SK-N-SH (cell line): Measurements from ENCODE around the gene NSF. TPM values are rescaled to one million over a fixed set of nuclear protein-coding genes. Genes with fewer than 3 reads are reported as not detected.

Experiments
- CTCF ChIA-PET: fragments of 300-600, 350-600 bp; formaldehyde crosslinking; extraction: SDS; loops from one replicate; lab custom pipeline; 2021; lab: Yijun Ruan, JAX
- POLR2A ChIA-PET: fragments of 350-600 bp; sonication (Branson Sonifier 250); formaldehyde crosslinking; extraction: SDS; loops from one replicate; lab custom pipeline; 2020; ENCODE audit warnings: antibody characterized with exemption, inconsistent platforms; lab: Yijun Ruan, JAX
- DNase-seq: peaks from one replicate; pipeline ENCODE4 v3.0.0; 2012
- H2AFZ ChIP-seq: fragments of 200-600 bp; sonication (generic); 2 replicates; pipeline ENCODE4 v1.8.1; 2016; ENCODE audit warnings: antibody characterized with exemption, mild to moderate bottlenecking, low read depth
- H3F3A ChIP-seq: fragments of 200-600 bp; sonication (generic); replicated peaks from 2 replicates; pipeline ENCODE3; 2016; ENCODE audit warnings: antibody characterized with exemption, mild to moderate bottlenecking; ENCODE audit not compliant: insufficient read depth
- H3K27ac ChIP-seq, 2 experiments: fragments of 200-500 bp in 1 of 2; fragments of 200-600 bp in 1 of 2; sonication (Bioruptor generic) in 1 of 2; sonication (generic), shearing (Covaris generic) in 1 of 2; 2 replicates each; pipeline versions ENCODE4 v1.5.1 to v1.6.1; 2014 to 2016; ENCODE audit warnings: low read depth in 2 of 2, inconsistent platforms in 1 of 2, low read length in 1 of 2, mild to moderate bottlenecking in 1 of 2, mixed read lengths in 1 of 2
- H3K27me3 ChIP-seq: fragments of 200-600 bp; sonication (generic), shearing (Covaris generic); 2 replicates; pipeline ENCODE4 v1.6.1; 2016; ENCODE audit warnings: mixed run types; ENCODE audit not compliant: insufficient read depth
- H3K36me3 ChIP-seq, 2 experiments: fragments of 200-500 bp in 1 of 2; fragments of 200-600 bp in 1 of 2; sonication (Bioruptor generic) in 1 of 2; sonication (generic) in 1 of 2; replicated peaks in 1 of 2; 2 replicates each; pipeline versions ENCODE3 to v1.5.1; 2014 to 2016; ENCODE audit warnings: low read length in 1 of 2, mild to moderate bottlenecking in 1 of 2; ENCODE audit not compliant: insufficient read depth in 2 of 2, control insufficient read depth in 1 of 2
- H3K4me1 ChIP-seq, 2 experiments: fragments of 200-500 bp in 1 of 2; fragments of 200-600 bp in 1 of 2; sonication (Bioruptor generic) in 1 of 2; sonication (generic), shearing (Covaris generic) in 1 of 2; 2 replicates each; pipeline versions ENCODE4 v1.5.1 to v1.6.1; 2014 to 2016; ENCODE audit warnings: low read depth in 1 of 2, low read length in 1 of 2, mixed run types in 1 of 2; ENCODE audit not compliant: insufficient read depth in 2 of 2, control insufficient read depth in 1 of 2
- H3K4me2 ChIP-seq: fragments of 200-600 bp; sonication (generic), shearing (Covaris generic); 2 replicates; pipeline ENCODE4 v1.6.1; 2017; ENCODE audit warnings: mixed run types
- H3K4me3 ChIP-seq, 2 experiments: fragments of 200-500 bp in 1 of 2; fragments of 200-600 bp in 1 of 2; sonication (Bioruptor generic) in 1 of 2; sonication (generic), shearing (Covaris generic) in 1 of 2; 2 replicates each; pipeline versions ENCODE4 v1.5.1 to v1.8.1; 2014 to 2016; ENCODE audit warnings: low read depth in 2 of 2, inconsistent platforms in 1 of 2, low read length in 1 of 2, mild to moderate bottlenecking in 1 of 2, mixed read lengths in 1 of 2, moderate library complexity in 1 of 2
- H3K79me2 ChIP-seq: fragments of 200-600 bp; sonication (generic); 2 replicates; pipeline ENCODE4 v1.8.1; 2017; ENCODE audit warnings: mild to moderate bottlenecking; ENCODE audit not compliant: insufficient read depth
- H3K9ac ChIP-seq: fragments of 200-600 bp; sonication (generic); 2 replicates; pipeline ENCODE4 v1.6.1; 2017; ENCODE audit warnings: mixed run types
- H3K9me2 ChIP-seq: fragments of 200-600 bp; sonication (generic); 2 replicates; pipeline ENCODE4 v1.6.1; 2017; ENCODE audit warnings: mixed run types
- H3K9me3 ChIP-seq: fragments of 200-600 bp; sonication (generic); 2 replicates; pipeline ENCODE4 v1.6.1; 2017; ENCODE audit warnings: mixed run types, mild to moderate bottlenecking, moderate library complexity
- H4K20me1 ChIP-seq: fragments of 200-600 bp; sonication (generic); 2 replicates; pipeline ENCODE4 v1.6.1; 2017; ENCODE audit warnings: mild to moderate bottlenecking, mixed run types; ENCODE audit not compliant: insufficient read depth
- CHD2 ChIP-seq: fragments of 150-350 bp; IDR thresholded peaks from 2 replicates; pipeline ENCODE4 v1.6.1; 2018; ENCODE audit warnings: low read length; ENCODE audit not compliant: partially characterized antibody
- CTCF ChIP-seq: fragments of 200-600 bp; sonication (generic); IDR thresholded peaks from 2 replicates; pipeline ENCODE4 v1.6.1; 2017; ENCODE audit warnings: antibody characterized with exemption, mild to moderate bottlenecking, moderate library complexity
- ELF1 ChIP-seq: IDR thresholded peaks from 2 replicates; pipeline ENCODE4 v1.4.0; 2012
- EP300 ChIP-seq, 2 experiments: IDR thresholded peaks; 2 replicates each; pipeline versions ENCODE4 v1.4.0 to v1.6.1; 2012; ENCODE audit warnings: borderline replicate concordance in 1 of 2, low read depth in 1 of 2, low read length in 1 of 2
- EZH2phosphoT487 ChIP-seq: fragments of 200-600 bp; sonication (generic); IDR thresholded peaks from 2 replicates; pipeline ENCODE4 v1.6.1; 2017; ENCODE audit warnings: low read depth, mixed run types, mild to moderate bottlenecking, antibody characterized with exemption, moderate library complexity, borderline replicate concordance
- FOSL2 ChIP-seq: IDR thresholded peaks from 2 replicates; pipeline ENCODE4 v1.4.0; 2012; ENCODE audit warnings: low read depth, mild to moderate bottlenecking, moderate library complexity, borderline replicate concordance
- FOXJ3 ChIP-seq: sonication (generic); formaldehyde crosslinking; IDR thresholded peaks from 2 replicates; pipeline ENCODE4 v1.5.1; 2020; ENCODE audit warnings: mild to moderate bottlenecking, missing genetic modification reagents
- JUND ChIP-seq: IDR thresholded peaks from 2 replicates; pipeline ENCODE4 v1.4.0; 2012
- MEF2A ChIP-seq: IDR thresholded peaks from 2 replicates; pipeline ENCODE4 v1.4.0; 2012; ENCODE audit warnings: low read depth, borderline replicate concordance
- MXI1 ChIP-seq: IDR thresholded peaks from 2 replicates; pipeline ENCODE4 v1.6.1; 2012; ENCODE audit warnings: mild to moderate bottlenecking, low read depth, low read length, improper control_type of control experiment
- RCOR1 ChIP-seq: fragments of 150-350 bp; IDR thresholded peaks from 2 replicates; pipeline ENCODE4 v1.6.1; 2017; ENCODE audit warnings: antibody characterized with exemption, low read length
- RXRA ChIP-seq: IDR thresholded peaks from 2 replicates; pipeline ENCODE4 v1.4.0; 2012; ENCODE audit warnings: low read depth, mild to moderate bottlenecking, borderline replicate concordance
- SMC3 ChIP-seq: IDR thresholded peaks from 2 replicates; pipeline ENCODE4 v1.6.1; 2012; ENCODE audit warnings: low read depth, low read length, improper control_type of control experiment
- TEAD4 ChIP-seq: IDR thresholded peaks from 2 replicates; pipeline ENCODE4 v1.4.0; 2012; ENCODE audit warnings: mild to moderate bottlenecking, borderline replicate concordance; ENCODE audit not compliant: insufficient read depth
- YY1 ChIP-seq: IDR thresholded peaks from 2 replicates; pipeline ENCODE4 v1.4.0; 2012; ENCODE audit warnings: low read depth, mild to moderate bottlenecking
- WGBS: methylation state at CpG from one replicate; pipeline ENCODE4 v1.1.6; 2017; ENCODE audit warnings: low lambda C conversion rate; 5-methylcytosine and 5-hydroxymethylcytosine counted together
- polyA plus RNA-seq, 3 experiments: library from polyadenylated mRNA; depleted of rRNA; stranded (reverse); fragments of >200 nt; gene quantifications; 2 replicates each; pipeline ENCODE4 v1.2.3, GENCODE V29; 2012
- TF ChIP-seq, protein P1 (sequence below): IDR thresholded peaks from 2 replicates; pipeline ENCODE4 v1.4.0; 2012; ENCODE audit warnings: low read depth, borderline replicate concordance

The NSF gene
- polyA plus RNA-seq, 1 of the 3 experiments (the other 2 are of a cell fraction) = 31.4 TPM

DNA sequence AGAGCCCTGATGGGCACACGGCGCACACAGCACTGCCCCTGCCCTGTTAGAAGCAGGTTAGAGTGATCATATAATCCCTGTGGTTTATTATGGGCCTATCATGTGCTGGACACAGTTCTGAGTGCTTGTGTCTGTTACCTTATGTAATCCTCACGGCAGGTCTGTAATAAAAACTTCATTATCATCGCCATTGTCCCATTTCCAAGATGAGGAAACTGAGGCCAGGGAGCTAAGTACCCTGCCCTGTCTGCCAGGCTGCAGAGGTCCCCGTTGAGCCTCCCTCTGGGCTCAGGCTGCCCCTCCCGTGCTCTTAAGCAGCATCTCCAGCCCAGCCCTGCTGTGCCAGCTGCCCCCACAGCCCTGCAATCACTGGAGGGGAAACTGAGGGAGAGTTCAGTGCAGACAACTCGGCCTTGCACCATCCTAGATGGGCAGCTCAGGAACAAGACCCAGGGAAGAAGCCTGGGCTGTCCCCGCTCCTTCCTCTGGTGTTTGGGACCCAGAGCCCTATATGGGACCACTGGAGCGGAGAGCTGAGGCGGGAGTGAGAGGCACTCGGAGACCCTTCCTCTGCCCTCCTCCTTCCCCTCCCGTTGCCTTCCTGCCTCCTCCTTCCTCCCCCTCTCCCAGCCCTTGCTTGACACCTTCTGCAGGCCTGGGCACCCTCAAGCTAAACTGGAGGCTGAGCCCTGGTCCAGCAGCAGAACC, 186.0 kb downstream of the NSF start:
- Histone ChIP-seq H3K9ac (no peak overlapping the region), H3K27me3 (no peaks in the 10 kb centered on the region), H3K27ac (no peak overlapping the region), H3K4me3 (no peak overlapping the region), H3K9me3 (no peaks in the 10 kb centered on the region), H3K36me3 (no peaks in the 10 kb centered on the region), H3K79me2 (no peaks in the 10 kb centered on the region), H3K9me2 (no peaks in the 10 kb centered on the region), H4K20me1 (no peaks in the 10 kb centered on the region), H2AFZ (no peak overlapping the region), H3K4me2 (no peak overlapping the region), H3K4me1 (peaks cover 0 to 5% of the 10 kb centered on the region in 2 experiments; a peak in 1 of 4 replicates), H3F3A (peaks cover 4% of the 10 kb centered on the region)
- 80% methylated on average over 11 of the region's 12 CpGs for WGBS
- ChIA-PET CTCF (interaction anchor here (0.8 to 1.5 kb wide), 4 partner anchors 9 to 65 kb away, joined by 3 to 11 read pairs (median 3); no protein-coding TSS in a partner anchor), POLR2A (no interaction called here)
- DNase-seq = peak; percentile 41
- TF ChIP-seq RCOR1 (no peak), ELF1 (no peak)

DNA sequence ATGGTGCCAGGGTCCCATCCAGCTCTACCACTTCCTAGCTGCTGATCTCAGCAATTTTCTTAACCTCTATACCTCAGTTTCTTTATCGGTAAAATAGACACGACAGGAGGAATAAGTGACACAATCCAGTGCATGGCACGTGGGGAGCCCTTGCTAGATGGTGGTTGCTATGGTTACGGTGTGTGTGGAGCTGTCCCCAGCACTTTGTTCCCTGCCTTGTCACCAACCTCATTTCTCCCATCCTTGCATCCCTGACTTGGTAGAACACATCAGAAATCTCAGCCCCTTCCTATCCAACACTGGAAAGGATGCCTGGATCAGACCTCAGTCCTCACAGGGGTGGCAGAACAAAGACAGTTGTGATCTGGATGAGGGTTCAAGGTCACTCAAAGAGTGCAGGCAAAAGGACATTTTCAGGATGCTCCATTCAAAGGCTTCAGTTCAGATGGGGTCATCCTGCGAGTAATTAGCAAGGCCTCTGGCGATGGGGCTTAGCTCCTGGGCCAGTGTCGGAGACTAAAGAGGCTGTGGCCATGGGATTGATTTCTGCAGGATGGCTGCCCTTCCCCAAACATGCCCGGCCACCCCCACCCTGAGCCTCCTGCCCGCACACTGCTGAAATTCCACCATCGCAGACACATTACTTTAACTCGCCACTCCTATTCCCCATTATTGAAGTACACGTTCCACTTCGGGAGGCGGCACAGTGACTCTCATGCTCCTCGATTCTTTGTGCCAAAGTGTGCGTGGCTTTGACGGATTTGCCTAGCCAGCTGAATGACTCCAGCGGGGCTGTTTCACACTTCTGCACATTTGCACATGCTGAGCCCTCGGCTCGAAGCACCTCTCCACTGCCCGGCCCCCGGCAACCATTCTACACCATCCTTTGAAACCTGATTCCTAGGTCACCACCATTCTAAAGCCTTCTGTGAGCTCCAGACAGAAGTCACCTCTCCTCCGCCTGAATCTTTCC, 187.8 kb downstream of the NSF start:
- 87% methylated on average over 22 of the region's 23 CpGs for WGBS
- Histone ChIP-seq H3K9ac (no peak overlapping the region), H3K4me3 (no peak overlapping the region), H3K27ac (no peak overlapping the region), H3K9me3 (no peaks in the 10 kb centered on the region), H3K27me3 (no peaks in the 10 kb centered on the region), H3K36me3 (no peaks in the 10 kb centered on the region), H3K79me2 (no peaks in the 10 kb centered on the region), H3F3A (no peaks in the 10 kb centered on the region), H4K20me1 (no peaks in the 10 kb centered on the region), H3K4me1 (no peaks in the 10 kb centered on the region; a peak in 1 of 4 replicates), H3K4me2 (no peak overlapping the region), H2AFZ (no peak overlapping the region), H3K9me2 (no peaks in the 10 kb centered on the region)
- no peak for TF ChIP-seq MXI1
- DNase-seq = peak; percentile 59
- CTCF ChIA-PET = interaction anchor here (0.7 to 2.6 kb wide), 6 partner anchors 11 to 163 kb away, joined by 3 to 10 read pairs (median 4); no protein-coding TSS in a partner anchor
- POLR2A ChIA-PET = no interaction called here

- H4K20me1 ChIP-seq = no peaks in the 10 kb centered on the region
- H3K4me2 ChIP-seq = no peak overlapping the region
- H3K4me3 ChIP-seq = no peak overlapping the region
- H3K9ac ChIP-seq = no peak overlapping the region
- H3K79me2 ChIP-seq = no peaks in the 10 kb centered on the region
- no peaks in the 10 kb centered on the region for H3F3A ChIP-seq
- H3K27me3 ChIP-seq = no peaks in the 10 kb centered on the region
- WGBS = 83% methylated on average over 5 of the region's 5 CpGs
- H3K9me2 ChIP-seq = no peaks in the 10 kb centered on the region
- no peak overlapping the region for H2AFZ ChIP-seq
- peak; percentile 30 for DNase-seq
- no peaks in the 10 kb centered on the region; a peak in 1 of 4 replicates for H3K4me1 ChIP-seq
- ChIA-PET POLR2A (no interaction called here), CTCF (interaction anchor here (1.2 to 2.6 kb wide), 3 partner anchors 55 to 161 kb away, joined by 4 to 10 read pairs (median 6); no protein-coding TSS in a partner anchor)
- H3K36me3 ChIP-seq = no peaks in the 10 kb centered on the region
- H3K9me3 ChIP-seq = no peaks in the 10 kb centered on the region
- no peak overlapping the region for H3K27ac ChIP-seq
- TF ChIP-seq RCOR1 (no peak), CHD2 (no peak), MEF2A (no peak), RXRA (no peak), YY1 (no peak), TEAD4 (no peak), FOXJ3 (CRISPR knock-in tag) (no peak), JUND (no peak), CTCF (no peak), FOSL2 (no peak), SMC3 (no peak), EZH2phosphoT487 (no peak), EP300 (IDR thresholded peaks at IDR 0.05; ENCODE audit: borderline replicate concordance in 1 of 2, low read depth in 1 of 2, low read length in 1 of 2) (no peak)
- TF ChIP-seq, protein P1, sequence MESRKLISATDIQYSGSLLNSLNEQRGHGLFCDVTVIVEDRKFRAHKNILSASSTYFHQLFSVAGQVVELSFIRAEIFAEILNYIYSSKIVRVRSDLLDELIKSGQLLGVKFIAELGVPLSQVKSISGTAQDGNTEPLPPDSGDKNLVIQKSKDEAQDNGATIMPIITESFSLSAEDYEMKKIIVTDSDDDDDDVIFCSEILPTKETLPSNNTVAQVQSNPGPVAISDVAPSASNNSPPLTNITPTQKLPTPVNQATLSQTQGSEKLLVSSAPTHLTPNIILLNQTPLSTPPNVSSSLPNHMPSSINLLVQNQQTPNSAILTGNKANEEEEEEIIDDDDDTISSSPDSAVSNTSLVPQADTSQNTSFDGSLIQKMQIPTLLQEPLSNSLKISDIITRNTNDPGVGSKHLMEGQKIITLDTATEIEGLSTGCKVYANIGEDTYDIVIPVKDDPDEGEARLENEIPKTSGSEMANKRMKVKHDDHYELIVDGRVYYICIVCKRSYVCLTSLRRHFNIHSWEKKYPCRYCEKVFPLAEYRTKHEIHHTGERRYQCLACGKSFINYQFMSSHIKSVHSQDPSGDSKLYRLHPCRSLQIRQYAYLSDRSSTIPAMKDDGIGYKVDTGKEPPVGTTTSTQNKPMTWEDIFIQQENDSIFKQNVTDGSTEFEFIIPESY = no peak
Observed at GRCh38 chr17:46780003-46780373, 189.5 kb downstream of the NSF start.
